ENCODE data around the gene AUTS2.

GRCh38 chr7:69910150-69910549 lies 311.9 kb downstream of the AUTS2 start:
- TF ChIP-seq, protein P1, sequence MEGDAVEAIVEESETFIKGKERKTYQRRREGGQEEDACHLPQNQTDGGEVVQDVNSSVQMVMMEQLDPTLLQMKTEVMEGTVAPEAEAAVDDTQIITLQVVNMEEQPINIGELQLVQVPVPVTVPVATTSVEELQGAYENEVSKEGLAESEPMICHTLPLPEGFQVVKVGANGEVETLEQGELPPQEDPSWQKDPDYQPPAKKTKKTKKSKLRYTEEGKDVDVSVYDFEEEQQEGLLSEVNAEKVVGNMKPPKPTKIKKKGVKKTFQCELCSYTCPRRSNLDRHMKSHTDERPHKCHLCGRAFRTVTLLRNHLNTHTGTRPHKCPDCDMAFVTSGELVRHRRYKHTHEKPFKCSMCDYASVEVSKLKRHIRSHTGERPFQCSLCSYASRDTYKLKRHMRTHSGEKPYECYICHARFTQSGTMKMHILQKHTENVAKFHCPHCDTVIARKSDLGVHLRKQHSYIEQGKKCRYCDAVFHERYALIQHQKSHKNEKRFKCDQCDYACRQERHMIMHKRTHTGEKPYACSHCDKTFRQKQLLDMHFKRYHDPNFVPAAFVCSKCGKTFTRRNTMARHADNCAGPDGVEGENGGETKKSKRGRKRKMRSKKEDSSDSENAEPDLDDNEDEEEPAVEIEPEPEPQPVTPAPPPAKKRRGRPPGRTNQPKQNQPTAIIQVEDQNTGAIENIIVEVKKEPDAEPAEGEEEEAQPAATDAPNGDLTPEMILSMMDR (IDR thresholded peaks at IDR 0.05): no peak
- no peak for TF ChIP-seq POLR2A (IDR thresholded peaks at IDR 0.05)
